Smooth muscle cell (in vitro differentiated cells): ENCODE measurements around the gene PACRG. TPM values are rescaled to one million over a fixed set of nuclear protein-coding genes. Genes with fewer than 3 reads are reported as not detected.

Experiments used
- DNase-seq: peaks from one replicate; lab custom pipeline; 2025; ENCODE audit not compliant: unreplicated experiment; lab: John Stamatoyannopoulos, UW
- H2AFZ ChIP-seq: fragments of 200-600 bp; sonication (generic); 2 replicates; pipeline ENCODE4 v1.6.0; 2016; ENCODE audit warnings: antibody characterized with exemption, low read depth, mild to moderate bottlenecking
- H3F3A ChIP-seq: fragments of 200-600 bp; sonication (generic); 2 replicates; pipeline ENCODE4 v1.6.0; 2017; ENCODE audit warnings: antibody characterized with exemption, low read depth
- H3K27ac ChIP-seq: fragments of 200-600 bp; sonication (generic); 2 replicates; pipeline ENCODE4 v1.5.1; 2016; ENCODE audit warnings: low read depth, mild to moderate bottlenecking
- H3K27me3 ChIP-seq: fragments of 200-600 bp; sonication (generic); 2 replicates; pipeline ENCODE4 v1.6.1; 2016; ENCODE audit warnings: low read depth, mild to moderate bottlenecking
- H3K36me3 ChIP-seq: fragments of 200-600 bp; sonication (generic); 2 replicates; pipeline ENCODE4 v1.5.1; 2016; ENCODE audit warnings: low read depth
- H3K4me1 ChIP-seq: fragments of 200-600 bp; sonication (generic); 2 replicates; pipeline ENCODE4 v1.5.1; 2016; ENCODE audit warnings: low read depth
- H3K4me2 ChIP-seq: fragments of 200-600 bp; sonication (generic); 2 replicates; pipeline ENCODE4 v1.6.0; 2016; ENCODE audit warnings: mild to moderate bottlenecking
- H3K4me3 ChIP-seq: fragments of 200-600 bp; sonication (generic); 2 replicates; pipeline ENCODE4 v1.5.1; 2016; ENCODE audit warnings: mild to moderate bottlenecking
- H3K79me2 ChIP-seq: fragments of 200-600 bp; sonication (generic); 2 replicates; pipeline ENCODE4 v1.6.0; 2016; ENCODE audit warnings: low read depth, mild to moderate bottlenecking
- H3K9ac ChIP-seq: fragments of 200-600 bp; sonication (generic); 2 replicates; pipeline ENCODE4 v1.6.0; 2016; ENCODE audit warnings: low read depth
- H3K9me3 ChIP-seq: fragments of 200-600 bp; sonication (generic); replicated peaks from 2 replicates; pipeline ENCODE4 v1.5.1; 2016; ENCODE audit warnings: low read depth
- H4K20me1 ChIP-seq: fragments of 200-600 bp; sonication (generic); 2 replicates; pipeline ENCODE4 v1.6.0; 2016; ENCODE audit warnings: low read depth
- CTCF ChIP-seq: fragments of 200-600 bp; sonication (generic); IDR thresholded peaks from 2 replicates; pipeline ENCODE4 v1.5.1; 2017; ENCODE audit warnings: borderline replicate concordance, mild to moderate bottlenecking, antibody characterized with exemption; ENCODE audit not compliant: insufficient read depth, poor library complexity, severe bottlenecking
- WGBS: methylation state at CpG from one replicate; pipeline ENCODE4 v1.1.7; 2016; ENCODE audit warnings: low lambda C conversion rate; 5-methylcytosine and 5-hydroxymethylcytosine counted together
- polyA plus RNA-seq: library from polyadenylated mRNA; unstranded; fragments of >200 nt; fragmentation: Nextera tagmentation; extraction: Ambion mirVana; gene quantifications from 2 replicates; pipeline ENCODE4 v1.2.1, GENCODE V29; 2016
- total RNA-seq: library from RNA; depleted of rRNA; stranded (reverse); fragments of >200 nt; gene quantifications from 2 replicates; pipeline ENCODE4 v1.2.3, GENCODE V29; 2014

The PACRG gene
- total and polyA plus RNA-seq, 2 experiments from 2014 or later, result not detected

- H3K36me3 ChIP-seq, result no peaks in the 10 kb centered on the region
- H4K20me1 ChIP-seq, result no peaks in the 10 kb centered on the region
- H3K9ac ChIP-seq, result no peak overlapping the region
- TF ChIP-seq CTCF, result no peak
- no peak overlapping the region for H3K27ac ChIP-seq
- no peak overlapping the region for H2AFZ ChIP-seq
- H3F3A ChIP-seq, result peaks cover 5% of the 10 kb centered on the region
- H3K27me3 ChIP-seq, result no peaks in the 10 kb centered on the region
- H3K79me2 ChIP-seq, result no peaks in the 10 kb centered on the region
- no peak overlapping the region for H3K4me3 ChIP-seq
- no peak for DNase-seq
- no peak overlapping the region for H3K4me2 ChIP-seq
- peaks cover 14% of the 10 kb centered on the region for H3K4me1 ChIP-seq
- no peaks in the 10 kb centered on the region for H3K9me3 ChIP-seq
- WGBS, result 74% methylated on average over 16 of the region's 16 CpGs
Measured at GRCh38 chr6:163352011-163352685, 624.4 kb downstream of the PACRG start.

- Histone ChIP-seq H3K9ac (no peak overlapping the region), H3F3A (peaks cover 5% of the 10 kb centered on the region), H3K4me1 (peaks cover 11% of the 10 kb centered on the region), H2AFZ (no peak overlapping the region), H3K79me2 (no peaks in the 10 kb centered on the region), H4K20me1 (no peaks in the 10 kb centered on the region), H3K4me3 (no peak overlapping the region), H3K36me3 (no peaks in the 10 kb centered on the region), H3K27me3 (no peaks in the 10 kb centered on the region), H3K27ac (no peak overlapping the region), H3K4me2 (no peak overlapping the region), H3K9me3 (no peaks in the 10 kb centered on the region)
- DNase-seq, result no peak
- WGBS, result 93% methylated on average over 7 of the region's 7 CpGs
- TF ChIP-seq CTCF, result no peak
Measured at GRCh38 chr6:163352966-163353365, 625.2 kb downstream of the PACRG start.

- no peak for TF ChIP-seq CTCF
- Histone ChIP-seq H3K9ac (no peak overlapping the region), H3K79me2 (no peaks in the 10 kb centered on the region), H3F3A (peaks cover 5% of the 10 kb centered on the region), H3K27me3 (no peaks in the 10 kb centered on the region), H3K27ac (no peak overlapping the region), H3K9me3 (no peaks in the 10 kb centered on the region), H3K4me2 (no peak overlapping the region), H3K4me1 (peaks cover 11% of the 10 kb centered on the region), H2AFZ (no peak overlapping the region), H4K20me1 (no peaks in the 10 kb centered on the region), H3K4me3 (no peak overlapping the region), H3K36me3 (no peaks in the 10 kb centered on the region)
- 59% methylated on average over 8 of the region's 8 CpGs for WGBS
- no peak for DNase-seq
Measured at GRCh38 chr6:163354085-163354484, 626.3 kb downstream of the PACRG start.
